Measurements from ENCODE around the gene ENTR1.

GRCh38 chr9:136380381-136380780 lies 30.0 kb downstream of the ENTR1 start:
- TF ChIP-seq, protein P1, sequence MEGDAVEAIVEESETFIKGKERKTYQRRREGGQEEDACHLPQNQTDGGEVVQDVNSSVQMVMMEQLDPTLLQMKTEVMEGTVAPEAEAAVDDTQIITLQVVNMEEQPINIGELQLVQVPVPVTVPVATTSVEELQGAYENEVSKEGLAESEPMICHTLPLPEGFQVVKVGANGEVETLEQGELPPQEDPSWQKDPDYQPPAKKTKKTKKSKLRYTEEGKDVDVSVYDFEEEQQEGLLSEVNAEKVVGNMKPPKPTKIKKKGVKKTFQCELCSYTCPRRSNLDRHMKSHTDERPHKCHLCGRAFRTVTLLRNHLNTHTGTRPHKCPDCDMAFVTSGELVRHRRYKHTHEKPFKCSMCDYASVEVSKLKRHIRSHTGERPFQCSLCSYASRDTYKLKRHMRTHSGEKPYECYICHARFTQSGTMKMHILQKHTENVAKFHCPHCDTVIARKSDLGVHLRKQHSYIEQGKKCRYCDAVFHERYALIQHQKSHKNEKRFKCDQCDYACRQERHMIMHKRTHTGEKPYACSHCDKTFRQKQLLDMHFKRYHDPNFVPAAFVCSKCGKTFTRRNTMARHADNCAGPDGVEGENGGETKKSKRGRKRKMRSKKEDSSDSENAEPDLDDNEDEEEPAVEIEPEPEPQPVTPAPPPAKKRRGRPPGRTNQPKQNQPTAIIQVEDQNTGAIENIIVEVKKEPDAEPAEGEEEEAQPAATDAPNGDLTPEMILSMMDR (IDR thresholded peaks at IDR 0.05) = no peak
- TF ChIP-seq EZH2 (IDR thresholded peaks at IDR 0.05) = no peak
- no peak for TF ChIP-seq EZH2phosphoT487 (IDR thresholded peaks at IDR 0.05)
